NB4 (cell line): Measurements from ENCODE around the gene NMD3.

ENCODE experiments used
- POLR2A ChIP-seq: IDR thresholded peaks from 2 replicates; pipeline ENCODE4 v1.6.1; 2011; ENCODE audit warnings: mild to moderate bottlenecking; ENCODE audit not compliant: insufficient read length; ENCODE audit errors: extremely low read depth
- TF ChIP-seq, protein P1 (sequence below): IDR thresholded peaks from one replicate; pipeline ENCODE4 v1.5.1; 2012; ENCODE audit warnings: low read depth, low read length

DNA sequence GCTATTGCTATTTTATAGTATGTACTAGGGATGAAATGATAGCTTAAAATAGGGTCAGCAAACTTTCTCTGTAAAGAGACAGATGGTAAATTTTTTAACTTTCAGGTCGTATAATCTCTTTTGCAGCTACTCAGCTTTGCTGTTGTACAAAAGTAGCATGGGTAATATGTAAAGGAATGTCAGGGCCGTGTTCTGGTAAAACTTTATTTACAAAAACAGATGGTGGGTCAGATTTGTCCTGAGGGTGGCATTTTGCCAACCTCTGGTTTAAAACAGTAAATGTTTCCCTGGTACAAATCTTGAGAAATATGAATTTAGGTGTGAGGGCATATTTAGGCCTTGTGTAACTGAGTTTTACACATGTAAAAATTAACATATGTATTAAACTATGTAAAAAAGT lies 18.6 kb downstream of the NMD3 start:
- TF ChIP-seq, protein P1, sequence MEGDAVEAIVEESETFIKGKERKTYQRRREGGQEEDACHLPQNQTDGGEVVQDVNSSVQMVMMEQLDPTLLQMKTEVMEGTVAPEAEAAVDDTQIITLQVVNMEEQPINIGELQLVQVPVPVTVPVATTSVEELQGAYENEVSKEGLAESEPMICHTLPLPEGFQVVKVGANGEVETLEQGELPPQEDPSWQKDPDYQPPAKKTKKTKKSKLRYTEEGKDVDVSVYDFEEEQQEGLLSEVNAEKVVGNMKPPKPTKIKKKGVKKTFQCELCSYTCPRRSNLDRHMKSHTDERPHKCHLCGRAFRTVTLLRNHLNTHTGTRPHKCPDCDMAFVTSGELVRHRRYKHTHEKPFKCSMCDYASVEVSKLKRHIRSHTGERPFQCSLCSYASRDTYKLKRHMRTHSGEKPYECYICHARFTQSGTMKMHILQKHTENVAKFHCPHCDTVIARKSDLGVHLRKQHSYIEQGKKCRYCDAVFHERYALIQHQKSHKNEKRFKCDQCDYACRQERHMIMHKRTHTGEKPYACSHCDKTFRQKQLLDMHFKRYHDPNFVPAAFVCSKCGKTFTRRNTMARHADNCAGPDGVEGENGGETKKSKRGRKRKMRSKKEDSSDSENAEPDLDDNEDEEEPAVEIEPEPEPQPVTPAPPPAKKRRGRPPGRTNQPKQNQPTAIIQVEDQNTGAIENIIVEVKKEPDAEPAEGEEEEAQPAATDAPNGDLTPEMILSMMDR, result no peak
- TF ChIP-seq POLR2A, result no peak
